ENCODE data around the gene CEMIP.

The CEMIP gene

GRCh38 chr15:80887148-80887547 lies 108.0 kb downstream of the CEMIP start:
- Histone ChIP-seq H3K27me3 (ENCODE audit: control insufficient read depth in 1 of 2, insufficient read depth in 2 of 2, low read length in 2 of 2) (no peaks in the 10 kb centered on the region), H3K27ac (ENCODE audit: low read length) (no peak overlapping the region), H3K9me3 (ENCODE audit: control insufficient read depth in 2 of 2, low read length in 2 of 2) (no peaks in the 10 kb centered on the region), H3K9ac (ENCODE audit: low read length in 2 of 2) (no peak overlapping the region), H3K36me3 (ENCODE audit: control insufficient read depth in 2 of 2, insufficient read depth in 2 of 2, low read length in 2 of 2) (peaks cover 0 to 2% of the 10 kb centered on the region in 2 donors), H3K4me1 (ENCODE audit: control insufficient read depth, insufficient read depth, low read length) (no peaks in the 10 kb centered on the region), H3K4me3 (ENCODE audit: low read length in 2 of 2) (no peak overlapping the region)

GRCh38 chr15:80888846-80889245 lies 109.7 kb downstream of the CEMIP start:
- Histone ChIP-seq H3K4me3 (ENCODE audit: low read length in 2 of 2) (no peak overlapping the region), H3K27me3 (ENCODE audit: control insufficient read depth in 1 of 2, insufficient read depth in 2 of 2, low read length in 2 of 2) (no peaks in the 10 kb centered on the region), H3K4me1 (ENCODE audit: control insufficient read depth, insufficient read depth, low read length) (no peaks in the 10 kb centered on the region), H3K36me3 (ENCODE audit: control insufficient read depth in 2 of 2, insufficient read depth in 2 of 2, low read length in 2 of 2) (peaks cover 0 to 3% of the 10 kb centered on the region in 2 donors), H3K27ac (ENCODE audit: low read length) (no peak overlapping the region), H3K9me3 (ENCODE audit: control insufficient read depth in 2 of 2, low read length in 2 of 2) (no peaks in the 10 kb centered on the region), H3K9ac (ENCODE audit: low read length in 2 of 2) (no peak overlapping the region)

GRCh38 chr15:80890341-80891005 lies 111.3 kb downstream of the CEMIP start:
- H3K4me3 ChIP-seq (ENCODE audit: low read length in 2 of 2) = no peak overlapping the region
- H3K27ac ChIP-seq (ENCODE audit: low read length) = no peak overlapping the region
- no peaks in the 10 kb centered on the region for H3K27me3 ChIP-seq (ENCODE audit: control insufficient read depth in 1 of 2, insufficient read depth in 2 of 2, low read length in 2 of 2)
- H3K4me1 ChIP-seq (ENCODE audit: control insufficient read depth, insufficient read depth, low read length) = peaks cover 2% of the 10 kb centered on the region
- H3K9me3 ChIP-seq (ENCODE audit: control insufficient read depth in 2 of 2, low read length in 2 of 2) = no peaks in the 10 kb centered on the region
- H3K9ac ChIP-seq (ENCODE audit: low read length in 2 of 2) = no peak overlapping the region
- peaks cover 0 to 3% of the 10 kb centered on the region in 2 donors for H3K36me3 ChIP-seq (ENCODE audit: control insufficient read depth in 2 of 2, insufficient read depth in 2 of 2, low read length in 2 of 2)

- Histone ChIP-seq H3K4me1 (ENCODE audit: control insufficient read depth, insufficient read depth, low read length) (peaks cover 2% of the 10 kb centered on the region), H3K4me3 (ENCODE audit: low read length in 2 of 2) (no peak overlapping the region), H3K9me3 (ENCODE audit: control insufficient read depth in 2 of 2, low read length in 2 of 2) (peaks cover 0 to under 1% of the 10 kb centered on the region in 2 donors), H3K27ac (ENCODE audit: low read length) (no peak overlapping the region), H3K9ac (ENCODE audit: low read length in 2 of 2) (no peak overlapping the region), H3K36me3 (ENCODE audit: control insufficient read depth in 2 of 2, insufficient read depth in 2 of 2, low read length in 2 of 2) (peaks cover 0 to 6% of the 10 kb centered on the region in 2 donors), H3K27me3 (ENCODE audit: control insufficient read depth in 1 of 2, insufficient read depth in 2 of 2, low read length in 2 of 2) (no peaks in the 10 kb centered on the region)
These were observed 111.8 kb downstream of the CEMIP start for GRCh38 chr15:80891006-80891405.

- Histone ChIP-seq H3K9ac (ENCODE audit: low read length in 2 of 2) (no peak overlapping the region), H3K36me3 (ENCODE audit: control insufficient read depth in 2 of 2, insufficient read depth in 2 of 2, low read length in 2 of 2) (peaks cover 0 to 9% of the 10 kb centered on the region in 2 donors), H3K4me1 (ENCODE audit: control insufficient read depth, insufficient read depth, low read length) (peaks cover 2% of the 10 kb centered on the region), H3K9me3 (ENCODE audit: control insufficient read depth in 2 of 2, low read length in 2 of 2) (peaks cover 0 to 3% of the 10 kb centered on the region in 2 donors), H3K4me3 (ENCODE audit: low read length in 2 of 2) (no peak overlapping the region), H3K27ac (ENCODE audit: low read length) (no peak overlapping the region), H3K27me3 (ENCODE audit: control insufficient read depth in 1 of 2, insufficient read depth in 2 of 2, low read length in 2 of 2) (no peaks in the 10 kb centered on the region)
These were observed 113.2 kb downstream of the CEMIP start for GRCh38 chr15:80892414-80892813.

- Histone ChIP-seq H3K27ac (ENCODE audit: low read length) (no peak overlapping the region), H3K4me3 (ENCODE audit: low read length in 2 of 2) (no peak overlapping the region), H3K4me1 (ENCODE audit: control insufficient read depth, insufficient read depth, low read length) (peaks cover 2% of the 10 kb centered on the region), H3K27me3 (ENCODE audit: control insufficient read depth in 1 of 2, insufficient read depth in 2 of 2, low read length in 2 of 2) (no peaks in the 10 kb centered on the region), H3K36me3 (ENCODE audit: control insufficient read depth in 2 of 2, insufficient read depth in 2 of 2, low read length in 2 of 2) (peaks cover 0 to 9% of the 10 kb centered on the region in 2 donors), H3K9me3 (ENCODE audit: control insufficient read depth in 2 of 2, low read length in 2 of 2) (peaks cover 0 to 3% of the 10 kb centered on the region in 2 donors), H3K9ac (ENCODE audit: low read length in 2 of 2) (no peak overlapping the region)
These were observed 114.6 kb downstream of the CEMIP start for GRCh38 chr15:80893777-80894176.

- no peaks in the 10 kb centered on the region for H3K27me3 ChIP-seq (ENCODE audit: control insufficient read depth in 1 of 2, insufficient read depth in 2 of 2, low read length in 2 of 2)
- peaks cover 2% of the 10 kb centered on the region for H3K4me1 ChIP-seq (ENCODE audit: control insufficient read depth, insufficient read depth, low read length)
- H3K36me3 ChIP-seq (ENCODE audit: control insufficient read depth in 2 of 2, insufficient read depth in 2 of 2, low read length in 2 of 2) = peaks cover 0 to 9% of the 10 kb centered on the region in 2 donors
- peaks cover 0 to 3% of the 10 kb centered on the region in 2 donors for H3K9me3 ChIP-seq (ENCODE audit: control insufficient read depth in 2 of 2, low read length in 2 of 2)
- H3K9ac ChIP-seq (ENCODE audit: low read length in 2 of 2) = no peak overlapping the region
- no peak overlapping the region for H3K4me3 ChIP-seq (ENCODE audit: low read length in 2 of 2)
- no peak overlapping the region for H3K27ac ChIP-seq (ENCODE audit: low read length)
These were observed 115.9 kb downstream of the CEMIP start for GRCh38 chr15:80895091-80895490.

- no peak overlapping the region for H3K27ac ChIP-seq (ENCODE audit: low read length)
- H3K9me3 ChIP-seq (ENCODE audit: control insufficient read depth in 2 of 2, low read length in 2 of 2) = peaks cover 0 to 3% of the 10 kb centered on the region in 2 donors
- H3K27me3 ChIP-seq (ENCODE audit: control insufficient read depth in 1 of 2, insufficient read depth in 2 of 2, low read length in 2 of 2) = no peaks in the 10 kb centered on the region
- peaks cover 0 to 9% of the 10 kb centered on the region in 2 donors for H3K36me3 ChIP-seq (ENCODE audit: control insufficient read depth in 2 of 2, insufficient read depth in 2 of 2, low read length in 2 of 2)
- H3K9ac ChIP-seq (ENCODE audit: low read length in 2 of 2) = no peak overlapping the region
- H3K4me3 ChIP-seq (ENCODE audit: low read length in 2 of 2) = no peak overlapping the region
- peaks cover 2% of the 10 kb centered on the region for H3K4me1 ChIP-seq (ENCODE audit: control insufficient read depth, insufficient read depth, low read length)
These were observed 116.8 kb downstream of the CEMIP start for GRCh38 chr15:80895965-80896364.

- peaks cover 2% of the 10 kb centered on the region for H3K4me1 ChIP-seq (ENCODE audit: control insufficient read depth, insufficient read depth, low read length)
- no peak overlapping the region for H3K9ac ChIP-seq (ENCODE audit: low read length in 2 of 2)
- no peak overlapping the region for H3K27ac ChIP-seq (ENCODE audit: low read length)
- peaks cover 0 to 3% of the 10 kb centered on the region in 2 donors for H3K9me3 ChIP-seq (ENCODE audit: control insufficient read depth in 2 of 2, low read length in 2 of 2)
- H3K36me3 ChIP-seq (ENCODE audit: control insufficient read depth in 2 of 2, insufficient read depth in 2 of 2, low read length in 2 of 2) = peaks cover 0 to 6% of the 10 kb centered on the region in 2 donors
- no peaks in the 10 kb centered on the region for H3K27me3 ChIP-seq (ENCODE audit: control insufficient read depth in 1 of 2, insufficient read depth in 2 of 2, low read length in 2 of 2)
- H3K4me3 ChIP-seq (ENCODE audit: low read length in 2 of 2) = no peak overlapping the region
These were observed 118.9 kb downstream of the CEMIP start for GRCh38 chr15:80898040-80898439.

GRCh38 chr15:80902298-80902801 lies 123.2 kb downstream of the CEMIP start:
- H3K4me3 ChIP-seq (ENCODE audit: low read length in 2 of 2) = no peak overlapping the region
- H3K9me3 ChIP-seq (ENCODE audit: control insufficient read depth in 2 of 2, low read length in 2 of 2) = no peaks in the 10 kb centered on the region
- H3K27ac ChIP-seq (ENCODE audit: low read length) = no peak overlapping the region
- H3K36me3 ChIP-seq (ENCODE audit: control insufficient read depth in 2 of 2, insufficient read depth in 2 of 2, low read length in 2 of 2) = no peaks in the 10 kb centered on the region
- H3K27me3 ChIP-seq (ENCODE audit: control insufficient read depth in 1 of 2, insufficient read depth in 2 of 2, low read length in 2 of 2) = no peaks in the 10 kb centered on the region
- H3K9ac ChIP-seq (ENCODE audit: low read length in 2 of 2) = no peak overlapping the region
- H3K4me1 ChIP-seq (ENCODE audit: control insufficient read depth, insufficient read depth, low read length) = no peaks in the 10 kb centered on the region

GRCh38 chr15:80904998-80905397 lies 125.8 kb downstream of the CEMIP start:
- no peaks in the 10 kb centered on the region for H3K4me1 ChIP-seq (ENCODE audit: control insufficient read depth, insufficient read depth, low read length)
- H3K4me3 ChIP-seq (ENCODE audit: low read length in 2 of 2) = no peak overlapping the region
- H3K27ac ChIP-seq (ENCODE audit: low read length) = no peak overlapping the region
- H3K36me3 ChIP-seq (ENCODE audit: control insufficient read depth in 2 of 2, insufficient read depth in 2 of 2, low read length in 2 of 2) = peaks cover 9 to 13% of the 10 kb centered on the region in 2 donors
- no peaks in the 10 kb centered on the region for H3K27me3 ChIP-seq (ENCODE audit: control insufficient read depth in 1 of 2, insufficient read depth in 2 of 2, low read length in 2 of 2)
- H3K9ac ChIP-seq (ENCODE audit: low read length in 2 of 2) = no peak overlapping the region
- H3K9me3 ChIP-seq (ENCODE audit: control insufficient read depth in 2 of 2, low read length in 2 of 2) = peaks cover 0 to 6% of the 10 kb centered on the region in 2 donors

Data from stomach smooth muscle (tissue), 2 donors.